Adipocyte (in vitro differentiated cells): Measurements from ENCODE around the gene CD72.

Experiments
- DNase-seq: peaks from one replicate; pipeline ENCODE4 v3.0.0-alpha.2; 2015; ENCODE audit warnings: low read depth
- H3K27me3 ChIP-seq: replicated peaks from 2 replicates; pipeline ENCODE4 v1.7.0; 2013; ENCODE audit warnings: mild to moderate bottlenecking, low read length, moderate library complexity; ENCODE audit not compliant: control insufficient read depth, insufficient read depth
- H3K36me3 ChIP-seq: 2 replicates; pipeline ENCODE4 v1.7.0; 2013; ENCODE audit warnings: low read length, mild to moderate bottlenecking, moderate library complexity; ENCODE audit not compliant: control insufficient read depth, insufficient read depth, severe bottlenecking
- H3K4me1 ChIP-seq: 2 replicates; pipeline ENCODE4 v1.7.0; 2013; ENCODE audit warnings: mild to moderate bottlenecking, low read length, moderate library complexity; ENCODE audit not compliant: control insufficient read depth, insufficient read depth
- H3K4me3 ChIP-seq: 2 replicates; pipeline ENCODE4 v1.7.0; 2013; ENCODE audit warnings: mild to moderate bottlenecking, low read length, moderate library complexity
- H3K9ac ChIP-seq: 2 replicates; pipeline ENCODE4 v1.7.0; 2013; ENCODE audit warnings: mild to moderate bottlenecking, low read length, moderate library complexity
- H3K9me3 ChIP-seq: 2 replicates; pipeline ENCODE4 v1.7.0; 2013; ENCODE audit warnings: mild to moderate bottlenecking, low read length, moderate library complexity; ENCODE audit not compliant: control insufficient read depth

Gene CD72

DNA sequence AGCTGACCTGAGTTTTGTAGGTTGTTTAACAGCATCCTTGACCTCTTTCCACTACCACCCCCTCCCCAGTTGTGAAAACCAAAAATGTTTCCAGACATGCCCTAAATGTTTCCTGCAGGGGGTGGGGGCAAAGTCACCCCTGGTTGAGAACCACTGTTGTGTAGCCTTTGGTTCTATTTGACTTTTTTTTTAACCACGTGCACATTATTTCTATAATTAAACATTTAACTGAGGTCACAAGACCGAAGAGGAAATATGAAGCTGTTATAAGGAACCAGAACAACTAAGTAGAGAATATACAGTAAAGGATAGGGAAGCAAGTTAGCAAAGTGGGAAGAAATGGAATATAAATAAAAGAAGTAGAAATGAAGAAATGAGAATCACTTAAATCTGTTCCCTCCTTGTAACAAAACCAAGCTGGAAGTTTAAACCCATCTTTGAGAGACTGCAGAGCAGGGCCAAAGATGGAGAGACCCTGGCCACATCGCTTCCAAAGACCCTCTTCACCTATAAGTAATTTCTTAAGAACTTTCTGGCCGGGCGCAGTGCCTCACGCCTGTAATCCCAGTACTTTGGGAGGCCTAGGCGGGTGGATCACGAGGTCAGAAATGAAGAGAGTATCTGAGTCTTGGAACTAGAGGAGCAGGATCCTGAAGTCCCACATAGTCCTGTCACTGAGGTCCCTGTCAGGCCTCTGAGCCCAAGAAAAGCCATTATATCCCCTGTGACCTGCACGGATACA lies 18.1 kb upstream of the CD72 start:
- H3K9ac ChIP-seq = no peak overlapping the region
- no peaks in the 10 kb centered on the region for H3K36me3 ChIP-seq
- no peaks in the 10 kb centered on the region for H3K27me3 ChIP-seq
- DNase-seq = no peak
- no peak overlapping the region for H3K4me3 ChIP-seq
- H3K9me3 ChIP-seq = no peaks in the 10 kb centered on the region
- H3K4me1 ChIP-seq = peaks cover 16% of the 10 kb centered on the region

DNA sequence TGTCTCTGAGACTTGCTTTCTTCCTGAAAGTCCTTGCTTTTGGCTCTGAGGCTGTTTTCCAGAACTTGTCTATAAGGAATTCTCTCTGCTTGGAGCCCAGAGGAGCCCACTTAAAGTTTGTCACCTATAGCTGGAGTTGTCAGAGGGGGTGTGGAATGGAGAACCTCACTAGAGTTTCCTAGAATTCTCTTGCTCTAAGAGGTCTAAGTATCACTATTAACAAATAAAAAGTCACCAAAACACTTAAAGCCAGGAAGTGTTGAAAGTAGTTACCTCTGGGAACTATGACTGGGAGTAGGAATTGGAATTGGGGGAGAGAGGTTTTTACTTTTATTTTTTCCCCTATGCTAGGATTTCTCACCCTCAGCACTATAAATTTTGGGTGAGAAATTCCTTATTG lies 17.5 kb upstream of the CD72 start:
- H3K27me3 ChIP-seq = no peaks in the 10 kb centered on the region
- no peak for DNase-seq

DNA sequence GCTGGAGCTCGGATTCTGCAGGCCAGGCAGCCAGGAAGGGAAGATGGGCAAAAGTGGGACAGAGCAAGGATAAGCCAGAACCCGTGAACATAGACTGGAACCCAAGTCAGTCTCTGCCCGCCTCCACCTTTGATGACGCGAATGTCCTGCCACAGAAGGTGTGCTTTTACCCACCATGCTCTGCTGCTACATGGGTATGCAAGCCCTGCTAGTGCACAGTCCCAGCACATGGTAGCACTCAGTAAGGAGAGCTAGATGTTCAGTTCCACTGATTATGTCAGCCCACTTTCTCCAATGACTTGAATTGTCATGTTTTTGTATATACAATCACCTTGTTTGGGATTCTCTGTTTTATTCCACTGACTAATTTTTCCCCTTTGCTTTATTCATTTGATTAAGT lies 11.4 kb upstream of the CD72 start:
- peaks cover 6% of the 10 kb centered on the region for H3K4me1 ChIP-seq
- H3K9ac ChIP-seq = no peak overlapping the region
- no peak for DNase-seq
- no peaks in the 10 kb centered on the region for H3K9me3 ChIP-seq
- H3K27me3 ChIP-seq = no peaks in the 10 kb centered on the region
- H3K4me3 ChIP-seq = no peak overlapping the region
- H3K36me3 ChIP-seq = no peaks in the 10 kb centered on the region

More for the DNA sequence above, 17.5 kb upstream of the CD72 start:
- Histone ChIP-seq H3K4me1 (peaks cover 16% of the 10 kb centered on the region), H3K9ac (no peak overlapping the region), H3K4me3 (no peak overlapping the region), H3K9me3 (no peaks in the 10 kb centered on the region), H3K36me3 (no peaks in the 10 kb centered on the region)

DNA sequence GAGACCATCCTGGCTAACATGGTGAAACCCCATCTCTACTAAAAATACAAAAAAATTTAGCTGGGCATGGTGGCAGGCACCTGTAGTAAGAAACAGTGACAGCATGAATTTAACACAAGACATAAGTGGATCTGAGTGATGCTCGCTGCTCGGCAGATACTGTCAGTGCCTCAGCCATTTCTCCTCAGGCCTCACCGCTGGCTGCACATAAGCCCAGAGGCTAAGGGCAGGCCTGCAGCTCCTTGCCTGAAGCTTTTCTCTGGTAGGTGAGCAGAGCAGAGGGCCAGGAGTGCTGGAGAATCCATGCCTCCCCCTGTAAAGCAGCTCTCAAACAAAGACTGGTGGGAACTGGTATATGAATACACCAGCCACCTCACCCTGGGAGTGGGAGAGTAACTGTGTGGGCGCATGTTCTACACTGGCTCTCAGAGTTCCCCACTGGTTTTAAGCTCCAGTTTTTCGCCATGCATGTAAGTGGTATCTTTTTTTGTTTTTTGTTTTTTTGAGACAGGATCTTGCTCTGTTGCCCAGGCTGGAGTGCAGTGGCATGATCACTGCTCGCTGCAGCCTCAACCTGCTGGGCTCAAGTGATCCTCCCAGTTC lies 10.3 kb upstream of the CD72 start:
- Histone ChIP-seq H3K36me3 (no peaks in the 10 kb centered on the region), H3K4me1 (peaks cover 6% of the 10 kb centered on the region), H3K9ac (no peak overlapping the region), H3K27me3 (no peaks in the 10 kb centered on the region), H3K9me3 (no peaks in the 10 kb centered on the region), H3K4me3 (no peak overlapping the region)
- DNase-seq = no peak

DNA sequence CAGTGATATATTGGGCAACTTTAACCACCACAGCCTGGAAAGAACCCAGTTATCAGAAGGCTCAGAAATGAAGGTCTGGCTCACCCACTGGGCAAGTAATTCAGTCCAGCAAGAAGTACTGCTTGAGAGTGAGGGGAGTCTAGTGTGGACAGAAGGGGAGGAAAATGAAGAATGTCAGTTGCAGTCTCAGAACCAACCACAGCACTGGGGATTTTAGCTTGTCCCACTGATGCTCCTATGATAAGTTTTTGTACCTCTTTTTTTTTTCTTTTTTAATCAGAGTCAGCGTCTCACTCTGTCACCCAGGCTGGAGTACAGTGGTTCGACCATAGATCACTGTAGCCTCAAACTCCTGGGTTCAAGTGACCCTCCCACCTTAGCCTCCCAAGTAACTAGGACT lies 9.4 kb upstream of the CD72 start:
- Histone ChIP-seq H3K27me3 (no peaks in the 10 kb centered on the region), H3K9me3 (no peaks in the 10 kb centered on the region), H3K36me3 (no peaks in the 10 kb centered on the region), H3K9ac (peak overlapping the region; percentile 23), H3K4me3 (no peak overlapping the region), H3K4me1 (peaks cover 6% of the 10 kb centered on the region)
- DNase-seq = no peak

DNA sequence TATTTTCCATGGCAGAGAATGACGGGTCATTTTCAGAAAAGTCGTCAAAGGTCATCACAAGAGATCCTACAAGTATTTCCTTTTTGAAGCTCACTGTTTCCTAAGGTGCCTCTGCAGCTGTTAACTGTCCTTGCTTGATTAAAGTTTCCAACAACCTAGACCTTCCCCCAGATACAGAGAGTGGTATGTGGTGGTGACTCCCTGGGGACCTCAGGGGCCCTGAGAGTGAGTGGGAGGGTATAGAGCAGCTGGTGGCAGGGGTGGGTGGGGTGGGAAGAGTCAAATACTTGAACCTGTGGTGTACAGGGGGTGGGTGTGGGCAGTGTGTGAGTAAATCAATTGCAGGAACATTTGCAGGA lies 1.6 kb upstream of the CD72 start:
- Histone ChIP-seq H3K4me3 (no peak overlapping the region), H3K27me3 (no peaks in the 10 kb centered on the region), H3K36me3 (no peaks in the 10 kb centered on the region), H3K4me1 (no peaks in the 10 kb centered on the region), H3K9ac (no peak overlapping the region), H3K9me3 (no peaks in the 10 kb centered on the region)
- DNase-seq = no peak

DNA sequence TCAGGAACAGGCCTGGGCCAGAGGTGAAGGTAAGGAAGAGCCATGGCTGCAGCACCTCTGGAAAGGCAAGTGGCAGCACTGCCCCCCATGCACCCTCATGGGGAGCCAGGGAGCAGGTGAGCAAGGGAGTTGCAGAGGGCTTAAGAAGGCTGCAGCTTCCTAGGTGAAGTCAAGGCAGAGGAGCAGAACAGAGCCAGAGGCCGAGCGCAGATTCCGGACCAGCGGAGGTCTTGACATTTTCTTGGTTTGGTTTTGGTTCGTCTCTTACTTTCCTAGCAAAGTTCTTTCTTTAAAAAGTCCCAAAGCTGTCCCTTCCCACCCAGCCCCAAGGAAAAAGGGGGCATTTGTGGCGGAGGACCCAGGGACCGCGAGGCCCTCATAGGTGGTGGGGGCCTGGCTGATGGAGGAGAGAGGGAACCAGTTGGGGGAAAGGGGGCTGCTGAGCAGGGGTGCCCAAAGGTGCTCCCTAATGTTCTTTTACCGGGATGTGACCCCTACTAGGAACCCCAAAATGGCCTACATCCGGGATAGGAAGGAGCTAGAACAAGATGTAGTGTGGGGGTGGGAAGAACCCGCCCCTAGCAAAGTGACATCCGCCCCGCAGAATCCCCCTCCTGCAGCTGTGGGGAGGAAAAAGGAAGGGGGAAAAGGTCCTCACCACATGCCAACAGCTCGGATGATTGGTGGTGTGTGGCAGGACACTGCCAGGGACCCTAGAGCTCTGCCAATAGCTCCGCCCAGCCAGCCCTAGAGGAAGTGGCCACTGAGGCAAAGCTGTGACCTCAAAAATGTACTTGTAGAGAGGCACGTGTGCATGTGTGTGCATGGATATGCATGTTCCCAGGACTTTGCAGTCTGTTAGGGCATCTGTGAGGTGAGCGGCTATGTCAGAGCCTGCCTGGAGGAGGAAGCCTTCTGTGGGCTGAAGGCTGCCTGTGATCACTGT lies 914 bp upstream of the CD72 start:
- Histone ChIP-seq H3K36me3 (no peaks in the 10 kb centered on the region), H3K4me1 (no peaks in the 10 kb centered on the region), H3K27me3 (no peaks in the 10 kb centered on the region), H3K9ac (no peak overlapping the region), H3K4me3 (no peak overlapping the region), H3K9me3 (no peaks in the 10 kb centered on the region)
- no peak for DNase-seq

DNA sequence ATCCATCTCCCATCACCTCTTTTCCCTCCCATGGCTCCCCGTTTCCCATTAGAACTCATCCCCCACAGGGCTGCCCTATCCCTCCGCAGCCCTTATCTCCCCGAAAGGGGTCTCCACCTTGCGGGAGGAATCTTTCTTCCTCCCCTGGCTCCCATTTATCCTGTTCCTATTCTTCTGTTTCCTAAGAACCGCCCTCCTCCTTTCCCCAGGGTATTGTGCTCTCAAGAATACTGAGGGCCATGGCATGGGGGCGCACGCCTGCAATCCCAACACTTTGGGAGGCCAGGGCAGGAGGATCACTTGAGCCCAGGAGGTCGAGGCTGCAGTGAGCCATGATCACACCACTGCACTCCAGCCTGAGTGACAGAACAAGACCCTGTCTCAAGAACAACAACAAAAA lies 665 bp downstream of the CD72 start:
- Histone ChIP-seq H3K4me3 (peak overlapping the region; percentile 71), H3K36me3 (no peaks in the 10 kb centered on the region), H3K27me3 (no peaks in the 10 kb centered on the region), H3K9me3 (no peaks in the 10 kb centered on the region), H3K9ac (peak overlapping the region; percentile 66), H3K4me1 (no peaks in the 10 kb centered on the region)
- no peak for DNase-seq

DNA sequence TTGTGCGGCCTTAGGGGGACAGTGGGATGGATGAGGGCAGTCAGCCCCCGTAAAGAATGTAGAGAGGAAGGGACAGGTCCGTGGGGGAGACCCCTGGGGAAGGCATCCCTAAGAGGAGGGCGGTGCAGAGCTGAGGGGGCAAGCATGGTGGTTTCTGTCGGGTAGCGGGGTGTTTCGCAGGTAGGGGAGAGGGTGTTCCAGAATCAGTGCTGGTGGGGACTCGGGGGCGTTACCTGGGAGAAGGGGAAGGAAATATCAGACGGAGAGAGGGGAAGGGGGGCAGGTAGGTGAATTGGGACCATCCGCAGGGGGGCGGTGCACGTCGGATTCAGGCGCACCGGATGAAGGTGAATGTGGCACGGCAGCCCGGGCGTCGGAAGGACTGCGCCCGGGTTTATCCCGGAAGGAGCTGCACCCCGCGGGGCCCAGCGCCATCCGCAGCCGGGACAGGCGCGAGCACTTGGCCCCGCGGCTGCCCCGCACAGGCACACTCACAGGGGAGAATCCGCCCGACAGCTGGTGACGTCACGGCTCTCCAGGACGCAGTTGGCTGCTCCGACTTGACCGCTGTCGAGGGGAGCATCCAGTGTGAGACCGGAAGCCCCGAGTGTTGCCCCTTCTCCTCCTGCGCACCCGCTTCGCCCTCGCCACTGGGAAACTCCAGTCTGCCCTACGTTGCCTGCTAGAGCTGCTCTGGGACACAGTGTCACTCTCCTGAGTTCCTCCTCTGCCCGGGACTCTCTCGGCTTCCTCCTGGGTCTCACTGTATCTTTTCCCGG lies 1.3 kb downstream of the CD72 start:
- Histone ChIP-seq H3K27me3 (no peaks in the 10 kb centered on the region), H3K9ac (peak overlapping the region; percentile 66), H3K9me3 (no peaks in the 10 kb centered on the region), H3K36me3 (no peaks in the 10 kb centered on the region), H3K4me3 (peak overlapping the region; percentile 71), H3K4me1 (no peaks in the 10 kb centered on the region)
- DNase-seq = peak; percentile 85

DNA sequence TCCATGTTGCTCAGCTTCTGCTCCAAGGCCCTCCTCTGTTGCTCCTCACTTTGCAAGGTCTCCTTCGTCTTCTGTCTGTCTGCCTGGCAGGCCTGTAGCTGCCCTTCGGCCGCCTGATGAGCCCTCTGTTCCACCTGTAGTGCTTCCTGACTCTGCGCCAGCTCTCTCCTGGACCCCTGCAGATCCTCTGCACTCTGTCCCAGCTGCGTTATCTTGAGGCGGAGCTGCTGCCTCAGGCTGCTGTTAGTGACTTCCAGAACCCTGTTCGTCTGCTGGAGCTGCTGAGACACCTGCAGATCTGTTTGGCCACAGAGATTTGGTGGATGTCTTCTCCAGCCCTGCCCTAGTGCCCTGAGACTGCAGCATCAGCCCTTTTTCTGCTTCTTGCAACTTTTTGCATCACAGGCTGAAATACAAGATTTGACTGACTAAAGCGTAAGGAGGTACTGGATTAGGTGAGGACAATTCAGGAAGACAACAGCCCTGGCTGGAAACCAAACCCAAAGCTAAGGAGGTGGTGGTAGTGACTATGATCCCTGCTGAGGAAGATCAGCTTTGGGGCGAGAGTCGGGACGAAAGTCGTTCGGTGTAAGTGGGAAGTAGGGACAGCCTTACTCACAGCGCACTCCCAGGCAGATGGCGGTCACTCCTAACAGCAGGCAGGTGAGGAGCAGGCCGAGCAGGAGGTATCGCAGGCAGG lies 2.1 kb downstream of the CD72 start:
- no peaks in the 10 kb centered on the region for H3K36me3 ChIP-seq
- H3K4me1 ChIP-seq = no peaks in the 10 kb centered on the region
- no peaks in the 10 kb centered on the region for H3K9me3 ChIP-seq
- no peak for DNase-seq
- no peak overlapping the region for H3K4me3 ChIP-seq
- H3K27me3 ChIP-seq = no peaks in the 10 kb centered on the region
- no peak overlapping the region for H3K9ac ChIP-seq
